SK-N-SH (cell line): ENCODE data around the gene DMBT1. TPM values are rescaled to one million over a fixed set of nuclear protein-coding genes. Genes with fewer than 3 reads are reported as not detected.

Source experiments
- CTCF ChIA-PET: fragments of 300-600, 350-600 bp; formaldehyde crosslinking; extraction: SDS; loops from one replicate; lab custom pipeline; 2021; lab: Yijun Ruan, JAX
- POLR2A ChIA-PET: fragments of 350-600 bp; sonication (Branson Sonifier 250); formaldehyde crosslinking; extraction: SDS; loops from one replicate; lab custom pipeline; 2020; ENCODE audit warnings: antibody characterized with exemption, inconsistent platforms; lab: Yijun Ruan, JAX
- DNase-seq: peaks from one replicate; pipeline ENCODE4 v3.0.0; 2012
- H2AFZ ChIP-seq: fragments of 200-600 bp; sonication (generic); 2 replicates; pipeline ENCODE4 v1.8.1; 2016; ENCODE audit warnings: antibody characterized with exemption, mild to moderate bottlenecking, low read depth
- H3F3A ChIP-seq: fragments of 200-600 bp; sonication (generic); replicated peaks from 2 replicates; pipeline ENCODE3; 2016; ENCODE audit warnings: antibody characterized with exemption, mild to moderate bottlenecking; ENCODE audit not compliant: insufficient read depth
- H3K27ac ChIP-seq, 2 experiments: fragments of 200-500 bp in 1 of 2; fragments of 200-600 bp in 1 of 2; sonication (Bioruptor generic) in 1 of 2; sonication (generic), shearing (Covaris generic) in 1 of 2; 2 replicates each; pipeline versions ENCODE4 v1.5.1 to v1.6.1; 2014 to 2016; ENCODE audit warnings: low read depth in 2 of 2, inconsistent platforms in 1 of 2, low read length in 1 of 2, mild to moderate bottlenecking in 1 of 2, mixed read lengths in 1 of 2
- H3K27me3 ChIP-seq: fragments of 200-600 bp; sonication (generic), shearing (Covaris generic); 2 replicates; pipeline ENCODE4 v1.6.1; 2016; ENCODE audit warnings: mixed run types; ENCODE audit not compliant: insufficient read depth
- H3K36me3 ChIP-seq, 2 experiments: fragments of 200-500 bp in 1 of 2; fragments of 200-600 bp in 1 of 2; sonication (Bioruptor generic) in 1 of 2; sonication (generic) in 1 of 2; replicated peaks in 1 of 2; 2 replicates each; pipeline versions ENCODE3 to v1.5.1; 2014 to 2016; ENCODE audit warnings: low read length in 1 of 2, mild to moderate bottlenecking in 1 of 2; ENCODE audit not compliant: insufficient read depth in 2 of 2, control insufficient read depth in 1 of 2
- H3K4me1 ChIP-seq, 2 experiments: fragments of 200-500 bp in 1 of 2; fragments of 200-600 bp in 1 of 2; sonication (Bioruptor generic) in 1 of 2; sonication (generic), shearing (Covaris generic) in 1 of 2; 2 replicates each; pipeline versions ENCODE4 v1.5.1 to v1.6.1; 2014 to 2016; ENCODE audit warnings: low read depth in 1 of 2, low read length in 1 of 2, mixed run types in 1 of 2; ENCODE audit not compliant: insufficient read depth in 2 of 2, control insufficient read depth in 1 of 2
- H3K4me2 ChIP-seq: fragments of 200-600 bp; sonication (generic), shearing (Covaris generic); 2 replicates; pipeline ENCODE4 v1.6.1; 2017; ENCODE audit warnings: mixed run types
- H3K4me3 ChIP-seq, 2 experiments: fragments of 200-500 bp in 1 of 2; fragments of 200-600 bp in 1 of 2; sonication (Bioruptor generic) in 1 of 2; sonication (generic), shearing (Covaris generic) in 1 of 2; 2 replicates each; pipeline versions ENCODE4 v1.5.1 to v1.8.1; 2014 to 2016; ENCODE audit warnings: low read depth in 2 of 2, inconsistent platforms in 1 of 2, low read length in 1 of 2, mild to moderate bottlenecking in 1 of 2, mixed read lengths in 1 of 2, moderate library complexity in 1 of 2
- H3K79me2 ChIP-seq: fragments of 200-600 bp; sonication (generic); 2 replicates; pipeline ENCODE4 v1.8.1; 2017; ENCODE audit warnings: mild to moderate bottlenecking; ENCODE audit not compliant: insufficient read depth
- H3K9ac ChIP-seq: fragments of 200-600 bp; sonication (generic); 2 replicates; pipeline ENCODE4 v1.6.1; 2017; ENCODE audit warnings: mixed run types
- H3K9me2 ChIP-seq: fragments of 200-600 bp; sonication (generic); 2 replicates; pipeline ENCODE4 v1.6.1; 2017; ENCODE audit warnings: mixed run types
- H3K9me3 ChIP-seq: fragments of 200-600 bp; sonication (generic); 2 replicates; pipeline ENCODE4 v1.6.1; 2017; ENCODE audit warnings: mixed run types, mild to moderate bottlenecking, moderate library complexity
- H4K20me1 ChIP-seq: fragments of 200-600 bp; sonication (generic); 2 replicates; pipeline ENCODE4 v1.6.1; 2017; ENCODE audit warnings: mild to moderate bottlenecking, mixed run types; ENCODE audit not compliant: insufficient read depth
- FOSL2 ChIP-seq: IDR thresholded peaks from 2 replicates; pipeline ENCODE4 v1.4.0; 2012; ENCODE audit warnings: low read depth, mild to moderate bottlenecking, moderate library complexity, borderline replicate concordance
- FOXJ3 ChIP-seq: sonication (generic); formaldehyde crosslinking; IDR thresholded peaks from 2 replicates; pipeline ENCODE4 v1.5.1; 2020; ENCODE audit warnings: mild to moderate bottlenecking, missing genetic modification reagents
- MXI1 ChIP-seq: IDR thresholded peaks from 2 replicates; pipeline ENCODE4 v1.6.1; 2012; ENCODE audit warnings: mild to moderate bottlenecking, low read depth, low read length, improper control_type of control experiment
- NFIC ChIP-seq: IDR thresholded peaks from 2 replicates; pipeline ENCODE4 v1.4.0; 2012; ENCODE audit warnings: borderline replicate concordance
- NRF1 ChIP-seq: IDR thresholded peaks from 2 replicates; pipeline ENCODE4 v1.6.1; 2012; ENCODE audit warnings: low read depth, mild to moderate bottlenecking, low read length
- RAD21 ChIP-seq: IDR thresholded peaks from 2 replicates; pipeline ENCODE4 v1.6.1; 2012; ENCODE audit warnings: mild to moderate bottlenecking, low read length
- RXRA ChIP-seq: IDR thresholded peaks from 2 replicates; pipeline ENCODE4 v1.4.0; 2012; ENCODE audit warnings: low read depth, mild to moderate bottlenecking, borderline replicate concordance
- TCF12 ChIP-seq: IDR thresholded peaks from 2 replicates; pipeline ENCODE4 v1.4.0; 2012
- WGBS: methylation state at CpG from one replicate; pipeline ENCODE4 v1.1.6; 2017; ENCODE audit warnings: low lambda C conversion rate; 5-methylcytosine and 5-hydroxymethylcytosine counted together
- polyA plus RNA-seq, 3 experiments: library from polyadenylated mRNA; depleted of rRNA; stranded (reverse); fragments of >200 nt; gene quantifications; 2 replicates each; pipeline ENCODE4 v1.2.3, GENCODE V29; 2012
- TF ChIP-seq, protein P1 (sequence below): fragments of 200-600 bp; sonication (generic); IDR thresholded peaks from 2 replicates; pipeline ENCODE4 v1.6.1; 2017; ENCODE audit warnings: antibody characterized with exemption, mild to moderate bottlenecking, moderate library complexity
- TF ChIP-seq, protein P2 (sequence below): IDR thresholded peaks from 2 replicates; pipeline ENCODE4 v1.4.0; 2012; ENCODE audit warnings: low read depth

Gene DMBT1
- polyA plus RNA-seq, 1 of the 3 experiments (the other 2 are of a cell fraction), result not detected

DNA sequence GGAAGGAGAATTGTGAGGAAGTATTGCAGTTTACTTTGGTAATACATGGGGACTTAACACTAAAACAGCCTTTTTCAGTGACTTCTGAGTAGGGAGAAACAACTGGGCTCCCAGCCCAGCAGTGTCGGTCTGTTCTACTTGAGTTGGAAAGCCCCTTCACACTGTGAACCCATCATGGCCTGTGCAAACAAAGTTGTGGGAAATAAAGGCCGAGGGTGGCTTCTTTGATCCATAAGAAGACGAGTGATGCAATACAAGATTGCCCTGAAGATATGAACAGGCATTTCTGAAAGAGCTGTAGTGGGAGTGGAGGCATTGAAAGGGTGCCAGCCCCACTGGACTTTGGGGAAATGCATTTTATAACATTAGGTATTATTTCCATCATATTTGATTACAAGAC lies 110.8 kb downstream of the DMBT1 start:
- DNase-seq, result no peak
- no peak overlapping the region for H3K9ac ChIP-seq
- H3K9me3 ChIP-seq, result no peaks in the 10 kb centered on the region
- 8% methylated on average over 3 of the region's 3 CpGs for whole genome bisulfite sequencing
- TF ChIP-seq FOXJ3 (CRISPR knock-in tag), result no peak
- no peak overlapping the region for H2AFZ ChIP-seq
- ChIA-PET POLR2A (no interaction called here), CTCF (interaction anchor here (3.4 kb wide), 1 partner anchor 32 kb away, joined by 16 read pairs; no protein-coding TSS in a partner anchor)
- no peaks in the 10 kb centered on the region; the same call in 1 of the 2 replicates for H3K27me3 ChIP-seq
- no peak overlapping the region for H3K27ac ChIP-seq
- no peaks in the 10 kb centered on the region for H3K9me2 ChIP-seq
- peaks cover 0 to 4% of the 10 kb centered on the region in 2 experiments; a peak in 1 of 4 replicates for H3K4me1 ChIP-seq
- no peaks in the 10 kb centered on the region for H3K36me3 ChIP-seq
- no peak overlapping the region for H3K4me2 ChIP-seq
- no peaks in the 10 kb centered on the region for H4K20me1 ChIP-seq
- H3K79me2 ChIP-seq, result no peaks in the 10 kb centered on the region
- H3K4me3 ChIP-seq, result no peak overlapping the region
- H3F3A ChIP-seq, result no peaks in the 10 kb centered on the region

- TF ChIP-seq MXI1 (no peak), TCF12 (no peak)
- TF ChIP-seq, protein P1, sequence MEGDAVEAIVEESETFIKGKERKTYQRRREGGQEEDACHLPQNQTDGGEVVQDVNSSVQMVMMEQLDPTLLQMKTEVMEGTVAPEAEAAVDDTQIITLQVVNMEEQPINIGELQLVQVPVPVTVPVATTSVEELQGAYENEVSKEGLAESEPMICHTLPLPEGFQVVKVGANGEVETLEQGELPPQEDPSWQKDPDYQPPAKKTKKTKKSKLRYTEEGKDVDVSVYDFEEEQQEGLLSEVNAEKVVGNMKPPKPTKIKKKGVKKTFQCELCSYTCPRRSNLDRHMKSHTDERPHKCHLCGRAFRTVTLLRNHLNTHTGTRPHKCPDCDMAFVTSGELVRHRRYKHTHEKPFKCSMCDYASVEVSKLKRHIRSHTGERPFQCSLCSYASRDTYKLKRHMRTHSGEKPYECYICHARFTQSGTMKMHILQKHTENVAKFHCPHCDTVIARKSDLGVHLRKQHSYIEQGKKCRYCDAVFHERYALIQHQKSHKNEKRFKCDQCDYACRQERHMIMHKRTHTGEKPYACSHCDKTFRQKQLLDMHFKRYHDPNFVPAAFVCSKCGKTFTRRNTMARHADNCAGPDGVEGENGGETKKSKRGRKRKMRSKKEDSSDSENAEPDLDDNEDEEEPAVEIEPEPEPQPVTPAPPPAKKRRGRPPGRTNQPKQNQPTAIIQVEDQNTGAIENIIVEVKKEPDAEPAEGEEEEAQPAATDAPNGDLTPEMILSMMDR, result no peak
- TF ChIP-seq, all 33 proteins: peak for 0
- Histone ChIP-seq H3K27me3 (no peaks in the 10 kb centered on the region; the same call in 1 of the 2 replicates), H3K79me2 (no peaks in the 10 kb centered on the region), H3K27ac (no peak overlapping the region), H3K4me2 (no peak overlapping the region), H3K9me2 (no peaks in the 10 kb centered on the region), H4K20me1 (no peaks in the 10 kb centered on the region), H3F3A (no peaks in the 10 kb centered on the region), H3K9me3 (no peaks in the 10 kb centered on the region), H3K4me1 (peaks cover 0 to 4% of the 10 kb centered on the region in 2 experiments; a peak in 1 of 4 replicates), H3K9ac (no peak overlapping the region), H3K4me3 (no peak overlapping the region), H3K36me3 (no peaks in the 10 kb centered on the region), H2AFZ (no peak overlapping the region)
- 42% methylated on average over 4 of the region's 4 CpGs for WGBS
- no peak for DNase-seq
- ChIA-PET POLR2A (no interaction called here), CTCF (interaction anchor here (3.4 to 4.6 kb wide), 2 partner anchors 24 to 31 kb away, joined by 16 to 26 read pairs; no protein-coding TSS in a partner anchor)
Observed at GRCh38 chr10:122672655-122673054, 112.1 kb downstream of the DMBT1 start.

GRCh38 chr10:122673269-122673668 lies 112.7 kb downstream of the DMBT1 start:
- WGBS, result 45% methylated on average over 5 of the region's 6 CpGs
- no peaks in the 10 kb centered on the region for H3F3A ChIP-seq
- CTCF ChIA-PET, result interaction anchor here (1.3 to 4.6 kb wide), 4 partner anchors 25 to 33 kb away, joined by 5 to 26 read pairs (median 11); no protein-coding TSS in a partner anchor

More at GRCh38 chr10:122673269-122673668, 112.7 kb downstream of the DMBT1 start:
- peak; percentile 25 for DNase-seq
- Histone ChIP-seq H3K79me2 (no peaks in the 10 kb centered on the region), H3K9me2 (no peaks in the 10 kb centered on the region), H3K27me3 (no peaks in the 10 kb centered on the region; the same call in 1 of the 2 replicates), H3K9ac (no peak overlapping the region), H3K4me3 (no peak overlapping the region), H4K20me1 (no peaks in the 10 kb centered on the region), H2AFZ (no peak overlapping the region), H3K4me2 (no peak overlapping the region), H3K27ac (no peak overlapping the region), H3K9me3 (no peaks in the 10 kb centered on the region), H3K4me1 (peaks cover 0 to 4% of the 10 kb centered on the region in 2 experiments; a peak in 1 of 4 replicates), H3K36me3 (no peaks in the 10 kb centered on the region)
- POLR2A ChIA-PET, result no interaction called here
- TF ChIP-seq RAD21, result no peak
- no peak for TF ChIP-seq MXI1
- no peak for TF ChIP-seq TCF12
- no peak for TF ChIP-seq RXRA
- no peak for TF ChIP-seq NFIC
- no peak for TF ChIP-seq NRF1
- TF ChIP-seq, protein P2, sequence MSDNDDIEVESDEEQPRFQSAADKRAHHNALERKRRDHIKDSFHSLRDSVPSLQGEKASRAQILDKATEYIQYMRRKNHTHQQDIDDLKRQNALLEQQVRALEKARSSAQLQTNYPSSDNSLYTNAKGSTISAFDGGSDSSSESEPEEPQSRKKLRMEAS, result no peak
- TF ChIP-seq FOSL2, result no peak
